Measurements from ENCODE around the gene MARVELD1.
"Not testable (repeated sequence)": the region's sequence is repeated elsewhere in the genome, so short reads cannot be mapped to it uniquely, and the experiment has no call there.

MARVELD1 gene

DNA sequence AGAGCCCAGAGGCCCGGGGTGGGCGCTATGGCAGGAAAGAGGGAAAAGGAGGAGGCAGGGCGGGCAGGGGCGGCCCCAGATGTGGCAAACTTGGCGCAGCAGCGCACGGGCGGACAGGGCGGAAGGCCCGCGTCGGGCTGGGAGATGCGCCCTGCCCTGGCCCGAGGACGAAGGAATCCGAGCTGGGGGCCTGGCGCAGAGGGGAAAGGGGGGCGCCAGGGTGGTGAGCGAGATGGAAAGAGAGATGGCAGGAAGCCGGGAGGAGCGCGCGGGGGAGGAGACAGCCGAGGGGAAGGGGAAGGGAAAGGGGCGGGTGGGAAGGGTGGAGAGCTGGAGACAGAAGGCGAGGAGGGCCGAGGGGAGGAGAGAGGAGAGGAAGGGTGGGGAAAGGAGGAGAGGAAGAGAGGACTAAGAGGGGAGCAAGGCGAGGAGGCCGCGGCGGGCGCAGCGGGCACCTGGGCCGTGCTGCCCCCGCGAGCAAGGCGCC is at the start of gene MARVELD1:
Gene MARVELD1, plus strand, starts transcription at position 392 of the 487 bp plus-strand sequence. CDS start 147 bp downstream, outside the sequence.
- DNase-seq (ENCODE audit: low read depth), result no peak

DNA sequence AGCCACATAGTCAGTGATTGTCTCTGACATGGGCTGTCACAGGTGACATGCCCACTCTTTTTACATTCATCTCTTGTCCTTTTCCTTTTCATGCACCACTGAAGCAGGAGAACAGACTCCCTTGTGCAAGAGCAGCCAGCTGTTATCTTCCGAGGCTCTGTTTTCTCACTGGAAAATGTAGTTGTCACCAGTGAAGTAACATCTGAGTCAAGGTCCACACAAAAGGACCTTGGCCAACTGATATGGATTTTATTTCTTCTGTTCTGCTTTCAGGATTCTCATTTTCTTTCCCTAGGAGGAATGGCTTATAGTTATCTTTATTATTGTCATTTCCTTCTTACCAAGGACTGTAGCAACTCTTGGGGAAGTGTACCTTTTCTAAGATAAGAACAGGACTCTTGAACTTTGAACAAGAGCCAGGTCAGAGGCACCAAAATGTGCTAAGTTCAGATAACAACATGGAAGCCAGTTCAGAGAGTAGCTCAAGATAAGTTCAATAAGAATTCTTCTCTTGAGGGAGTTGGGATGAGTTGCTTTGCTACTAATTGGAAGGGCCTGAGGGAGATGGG is 49.2 kb upstream of the MARVELD1 start:
- no peak for DNase-seq (ENCODE audit: low read depth)

DNA sequence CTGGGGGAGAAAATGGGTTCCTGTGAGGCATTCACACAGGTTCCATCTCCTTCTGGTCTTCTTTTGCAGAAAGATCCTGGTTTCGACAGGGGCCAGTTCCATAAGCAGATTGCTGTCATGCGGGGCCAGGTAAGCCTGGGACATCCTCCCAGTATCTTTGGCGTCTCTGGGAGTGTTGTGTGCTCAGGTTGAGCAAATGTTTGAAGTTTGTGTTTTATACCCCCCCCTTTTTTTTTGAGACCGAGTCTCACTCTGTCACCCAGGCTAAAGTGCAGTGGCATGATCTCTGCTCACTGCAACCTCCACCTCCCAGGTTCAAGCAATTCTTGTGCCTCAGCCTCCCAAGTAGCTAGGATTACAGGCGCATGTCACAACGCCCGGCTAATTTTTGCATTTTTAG is 46.5 kb upstream of the MARVELD1 start:
- DNase-seq (ENCODE audit: low read depth), result no peak

DNA sequence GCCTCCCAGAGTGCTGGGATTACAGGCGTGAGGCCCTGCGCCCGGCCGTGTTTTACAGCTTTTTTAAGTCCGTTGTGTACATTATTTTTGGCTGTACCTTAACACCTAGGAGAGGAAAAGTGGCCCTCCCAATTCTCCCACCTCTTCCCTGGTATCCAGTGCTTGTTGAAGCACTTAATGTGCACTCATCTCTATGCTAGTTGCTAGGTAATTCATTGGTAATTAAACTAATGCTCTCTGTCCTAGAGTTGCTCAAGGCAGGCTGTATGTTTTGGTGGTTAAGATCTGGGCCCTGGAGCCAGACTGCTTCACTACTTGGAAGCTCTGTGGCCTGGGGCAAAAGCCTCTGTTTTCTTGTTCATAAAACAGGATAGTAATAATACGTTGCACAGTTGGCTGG is 46.1 kb upstream of the MARVELD1 start:
- no peak for DNase-seq (ENCODE audit: low read depth)

DNA sequence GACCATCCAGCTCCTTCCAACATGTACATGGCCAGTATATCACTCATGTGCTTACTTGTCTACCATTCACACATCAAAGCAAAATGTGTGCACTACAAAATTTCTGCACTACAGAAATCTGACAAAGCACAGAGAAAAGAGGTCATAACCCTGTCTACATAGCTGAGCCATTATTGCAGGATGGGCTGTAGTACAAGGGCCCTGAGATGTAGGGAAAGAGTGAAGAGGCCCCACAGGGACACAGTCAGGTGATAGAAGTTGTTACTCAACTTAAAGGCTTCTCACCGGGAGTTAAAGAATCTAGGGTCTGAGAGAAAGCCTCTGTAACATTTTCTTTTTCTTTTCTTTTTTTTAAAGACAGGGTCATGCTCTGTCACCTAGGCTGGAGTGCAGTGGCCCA is 44.0 kb upstream of the MARVELD1 start:
- no peak for DNase-seq (ENCODE audit: low read depth)

DNA sequence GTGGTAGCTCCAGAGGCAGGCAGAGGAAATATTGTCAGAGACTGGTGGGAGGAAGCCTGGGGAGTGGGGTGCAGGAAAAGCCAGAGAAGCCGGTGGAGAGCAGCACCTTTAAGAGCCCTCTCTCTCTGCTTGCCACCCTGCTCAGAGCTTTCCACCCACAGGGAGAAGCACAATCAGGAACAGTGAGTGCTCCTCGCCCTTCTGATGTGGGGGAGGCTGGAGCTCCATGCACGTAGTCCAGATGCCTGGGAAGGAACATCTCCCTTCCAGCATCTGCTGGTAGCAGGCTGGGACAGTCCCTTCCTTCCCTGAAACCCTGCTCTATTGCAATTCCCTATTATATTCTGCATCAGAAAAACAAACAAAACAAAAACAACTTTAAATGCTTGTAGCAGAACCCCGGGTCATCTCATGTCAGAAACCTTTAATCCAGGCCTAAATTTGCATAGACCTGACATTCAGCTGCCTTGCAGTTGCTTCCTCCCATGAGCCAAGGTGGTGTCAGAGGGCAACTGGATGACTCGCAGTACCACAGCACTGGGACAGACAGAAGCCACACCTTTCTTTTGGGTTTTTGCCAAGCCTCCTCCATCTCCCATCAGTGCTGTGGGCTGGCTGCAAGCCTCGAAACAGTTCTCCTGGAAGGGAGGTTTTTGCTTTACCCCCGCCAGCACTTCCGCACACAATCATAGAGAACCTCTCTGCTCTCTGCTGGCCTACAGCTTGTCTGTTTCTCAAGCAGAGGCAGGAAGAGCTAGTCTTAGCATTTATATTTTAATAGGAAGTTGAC is 39.6 kb upstream of the MARVELD1 start:
- no peak for DNase-seq (ENCODE audit: low read depth)

DNA sequence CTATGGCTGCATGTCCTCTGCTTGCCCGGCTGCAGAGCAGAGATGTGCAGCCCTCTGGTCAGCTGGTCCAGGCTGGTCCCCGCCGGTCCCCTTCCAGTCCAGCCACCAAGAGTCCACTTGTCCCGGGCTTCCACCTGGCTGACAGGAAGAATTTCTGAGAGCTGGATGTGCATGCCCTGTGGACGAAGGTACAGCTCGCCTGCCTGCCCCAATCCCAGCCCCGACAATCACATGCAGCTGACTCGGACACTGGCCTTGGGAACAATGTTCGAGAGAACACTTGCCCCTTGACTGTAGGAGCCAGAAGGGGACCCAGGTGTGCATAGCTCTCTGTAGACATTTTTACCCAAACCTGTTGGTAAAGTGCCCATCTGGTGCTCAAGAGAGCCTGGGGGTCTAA is 38.3 kb upstream of the MARVELD1 start:
- no peak for DNase-seq (ENCODE audit: low read depth)

DNA sequence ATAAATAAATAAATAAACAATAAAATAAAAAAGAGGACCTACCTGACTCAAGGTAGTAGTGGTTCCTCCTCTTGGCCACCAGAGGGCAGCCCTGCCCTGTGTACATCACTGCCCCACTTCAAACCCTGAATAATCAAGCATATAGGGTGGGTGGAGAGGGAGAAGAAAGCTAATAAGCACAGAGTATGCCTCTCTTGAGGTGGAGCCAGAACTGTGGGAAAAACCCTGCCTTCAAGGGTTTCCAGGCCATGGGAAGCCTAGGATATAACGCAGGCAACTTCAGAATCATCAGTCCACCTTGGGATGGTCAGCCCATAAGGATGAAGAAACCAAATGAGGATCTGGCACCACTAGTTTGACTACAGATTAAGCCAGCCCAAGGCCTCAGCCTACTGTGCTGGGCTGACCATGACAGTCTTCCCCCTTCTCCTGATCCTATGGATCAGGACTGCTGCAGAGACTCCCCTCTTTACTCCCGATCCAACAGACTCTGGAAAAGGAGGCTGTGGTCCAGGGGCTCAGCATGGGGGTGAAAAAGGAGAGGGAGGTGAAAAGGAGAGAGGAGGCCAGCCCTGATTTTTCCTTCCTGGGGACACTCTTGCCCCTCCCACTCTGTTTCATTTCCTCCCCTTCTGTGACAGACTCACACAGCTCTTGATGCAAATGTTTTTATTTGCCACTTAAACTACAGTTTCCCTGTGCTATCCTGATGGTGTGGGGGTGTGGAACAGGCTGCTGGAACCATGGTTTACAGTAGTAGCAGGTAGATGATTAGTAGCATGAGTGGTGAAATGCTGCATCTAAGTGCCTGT is 36.6 kb upstream of the MARVELD1 start:
- peak; percentile 15 for DNase-seq (ENCODE audit: low read depth)

DNA sequence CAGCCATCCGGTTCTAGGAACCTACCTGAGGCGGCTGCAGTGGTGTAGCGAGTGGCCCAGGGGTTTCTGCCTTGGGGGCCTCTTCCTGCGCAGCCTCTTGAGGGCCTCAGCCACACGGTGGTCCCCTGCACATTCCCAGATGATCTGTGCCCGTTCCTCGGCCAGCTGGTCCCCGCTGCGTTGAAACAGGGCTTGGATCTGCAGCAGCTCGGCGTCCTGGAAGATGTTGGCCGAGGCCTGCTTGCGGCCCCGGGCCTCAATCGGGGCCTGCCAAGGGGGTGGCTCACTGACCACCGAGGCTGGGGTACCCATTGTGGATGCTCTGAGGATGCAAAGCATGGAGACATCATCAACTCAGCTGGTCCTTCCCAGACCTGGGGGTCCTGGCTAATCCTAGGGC is 33.9 kb upstream of the MARVELD1 start:
- DNase-seq (ENCODE audit: low read depth), result no peak

DNA sequence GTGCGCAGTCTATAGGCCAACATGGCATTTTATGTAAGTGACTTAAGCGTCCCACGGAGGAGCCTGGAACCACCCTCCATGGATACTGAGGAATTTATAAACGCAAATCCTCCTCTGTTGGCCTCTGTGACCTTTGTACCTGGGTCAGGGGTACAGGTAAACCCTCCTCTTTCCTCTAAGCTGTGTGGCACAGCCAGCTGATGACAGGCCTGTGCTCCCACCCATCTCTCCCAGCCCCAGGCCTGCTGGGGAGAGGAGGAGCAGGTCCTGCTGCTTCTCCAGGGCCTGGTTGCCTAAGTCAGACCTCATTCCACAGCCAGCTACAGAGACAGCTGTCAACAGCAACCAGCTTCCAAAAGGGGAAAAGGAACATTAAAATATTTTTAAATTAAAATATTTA is 31.5 kb upstream of the MARVELD1 start:
- no peak for DNase-seq (ENCODE audit: low read depth)

DNA sequence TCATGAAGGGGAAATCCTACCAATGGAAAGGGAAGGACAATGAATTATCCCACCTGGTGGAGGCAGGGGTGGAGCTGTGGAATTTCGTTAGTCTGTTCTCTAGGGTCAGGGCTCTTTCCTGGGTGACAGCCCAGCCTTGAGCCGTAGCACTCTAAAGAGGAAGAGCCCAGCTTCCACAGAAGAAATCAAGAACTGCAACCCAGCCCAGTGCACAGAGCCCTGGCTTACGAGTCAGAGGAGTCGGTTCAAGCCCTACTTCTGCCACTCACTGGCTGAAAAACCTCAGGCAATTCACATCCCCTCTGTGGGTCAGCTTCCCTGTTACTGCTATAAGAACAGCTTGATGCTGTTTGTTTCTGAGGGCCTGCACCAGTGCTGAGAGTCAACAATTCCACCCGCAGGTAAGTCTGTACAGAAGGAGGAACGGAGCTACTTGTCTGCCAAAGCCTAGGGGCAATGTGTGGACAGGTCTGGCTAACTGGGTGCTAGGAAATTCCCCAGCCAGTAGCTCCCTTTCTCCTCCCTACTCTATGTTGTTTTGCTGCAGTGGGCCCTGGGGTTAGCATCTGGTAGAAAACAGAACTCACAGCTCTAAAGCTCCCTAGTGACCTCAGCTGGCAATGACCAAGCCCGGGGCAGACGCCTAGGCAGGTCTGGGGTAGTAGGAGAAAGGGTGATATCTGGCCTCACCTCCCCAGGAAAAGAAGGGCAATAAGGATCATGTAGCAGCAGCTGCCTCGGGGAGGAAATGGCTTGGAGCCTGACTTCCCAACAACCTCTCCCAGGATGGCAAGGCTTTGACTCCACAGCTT is 29.8 kb upstream of the MARVELD1 start:
- DNase-seq (ENCODE audit: low read depth), result no peak

DNA sequence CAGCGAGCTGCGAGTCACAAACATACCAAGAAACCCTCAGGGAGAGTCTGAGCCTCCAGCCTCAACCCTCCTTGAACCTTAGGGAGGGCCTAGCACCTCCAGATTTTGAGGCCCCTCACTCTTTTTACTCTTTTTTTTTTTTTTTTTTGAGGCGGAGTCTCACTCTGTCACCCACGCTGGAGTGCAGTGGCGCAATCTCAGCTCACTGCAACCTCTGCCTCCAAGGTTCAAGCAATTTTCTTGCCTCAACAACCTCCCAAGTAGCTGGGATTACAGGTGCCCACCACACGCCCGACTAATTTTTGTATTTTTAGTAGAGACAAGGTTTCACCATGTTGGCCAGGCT is 29.2 kb upstream of the MARVELD1 start:
- not testable (repeated sequence) for DNase-seq (ENCODE audit: low read depth)

DNA sequence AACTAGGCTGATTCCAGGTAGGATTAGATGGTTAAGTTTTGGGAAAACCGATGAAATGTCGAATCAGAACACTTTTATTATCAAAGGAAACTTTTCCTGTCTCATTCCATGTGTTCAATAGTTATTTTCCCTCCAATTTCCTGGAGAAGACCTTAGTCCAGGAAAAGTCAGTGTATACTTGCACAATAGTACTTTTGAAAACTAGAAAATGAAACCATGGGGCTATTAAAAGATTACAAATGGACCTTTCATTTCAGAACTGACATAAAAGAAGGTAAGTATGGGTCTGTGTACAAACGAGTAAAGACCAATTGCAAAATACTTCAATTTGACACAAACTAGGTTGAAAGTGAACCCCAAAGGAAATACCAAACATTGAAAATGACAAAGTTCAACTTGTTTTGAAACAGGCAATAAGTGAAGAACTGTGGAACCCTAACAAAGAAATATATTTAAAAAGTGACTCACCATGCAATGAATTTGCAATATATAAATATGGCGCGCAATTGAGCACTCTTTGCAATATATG is 28.6 kb upstream of the MARVELD1 start:
- no peak for DNase-seq (ENCODE audit: low read depth)

DNA sequence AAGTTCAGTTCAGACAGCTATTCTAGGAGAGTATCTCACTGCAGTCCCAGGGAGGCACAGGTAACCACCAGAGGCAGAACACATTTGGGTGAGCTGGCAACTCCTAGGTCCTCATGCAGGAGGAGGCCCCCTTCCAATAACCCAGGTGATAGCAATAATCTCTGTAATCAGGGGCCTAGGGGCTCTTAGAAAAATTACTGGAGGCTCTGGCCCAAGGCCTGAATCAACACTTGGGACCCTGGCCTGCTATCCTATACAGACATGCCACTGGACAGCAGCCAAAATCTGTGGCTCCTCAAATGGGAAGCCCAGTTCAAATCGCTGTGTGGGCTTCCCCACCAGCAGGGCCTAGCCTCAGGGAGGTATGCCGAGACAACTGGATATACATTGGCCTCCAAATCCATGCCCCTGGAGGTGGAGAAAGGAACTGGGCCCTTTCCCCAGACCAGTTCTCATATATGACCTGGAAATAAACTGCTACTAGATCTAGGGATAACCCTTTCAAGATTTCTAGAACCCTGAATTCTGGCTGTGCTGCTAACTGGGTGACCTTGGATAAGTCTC is 28.1 kb upstream of the MARVELD1 start:
- no peak for DNase-seq (ENCODE audit: low read depth)

DNA sequence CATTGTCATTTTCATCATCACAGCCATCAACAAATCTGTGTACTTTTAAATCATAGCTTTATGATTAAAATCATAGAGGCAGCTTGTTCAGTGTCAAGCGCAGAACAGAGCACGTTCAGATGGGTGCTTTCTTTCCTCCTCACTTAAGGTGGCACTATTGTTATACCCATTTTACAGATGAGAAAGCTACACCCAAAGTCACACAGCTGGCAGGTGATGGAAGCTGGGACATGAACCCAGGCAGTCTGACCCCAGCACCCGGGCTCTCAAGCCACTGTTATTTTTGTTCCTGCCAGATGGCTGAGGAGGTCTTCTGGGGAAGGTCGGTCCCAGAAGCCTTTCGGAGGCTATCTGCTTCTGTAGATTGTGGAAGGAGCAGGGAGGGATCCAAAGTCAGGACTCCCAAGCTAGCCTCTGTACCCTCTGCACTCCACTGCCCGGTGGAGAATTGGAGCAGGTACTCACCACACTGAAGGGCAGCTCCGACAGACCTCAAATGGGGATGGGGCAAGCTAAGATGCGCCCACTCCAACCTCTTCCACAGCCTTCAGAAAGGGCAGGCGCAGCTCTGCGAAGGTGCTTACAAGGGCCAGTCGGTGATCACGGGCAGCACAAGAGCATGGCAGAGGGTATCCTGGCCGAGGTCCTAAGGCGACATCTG is 27.1 kb upstream of the MARVELD1 start:
- DNase-seq (ENCODE audit: low read depth), result no peak

DNA sequence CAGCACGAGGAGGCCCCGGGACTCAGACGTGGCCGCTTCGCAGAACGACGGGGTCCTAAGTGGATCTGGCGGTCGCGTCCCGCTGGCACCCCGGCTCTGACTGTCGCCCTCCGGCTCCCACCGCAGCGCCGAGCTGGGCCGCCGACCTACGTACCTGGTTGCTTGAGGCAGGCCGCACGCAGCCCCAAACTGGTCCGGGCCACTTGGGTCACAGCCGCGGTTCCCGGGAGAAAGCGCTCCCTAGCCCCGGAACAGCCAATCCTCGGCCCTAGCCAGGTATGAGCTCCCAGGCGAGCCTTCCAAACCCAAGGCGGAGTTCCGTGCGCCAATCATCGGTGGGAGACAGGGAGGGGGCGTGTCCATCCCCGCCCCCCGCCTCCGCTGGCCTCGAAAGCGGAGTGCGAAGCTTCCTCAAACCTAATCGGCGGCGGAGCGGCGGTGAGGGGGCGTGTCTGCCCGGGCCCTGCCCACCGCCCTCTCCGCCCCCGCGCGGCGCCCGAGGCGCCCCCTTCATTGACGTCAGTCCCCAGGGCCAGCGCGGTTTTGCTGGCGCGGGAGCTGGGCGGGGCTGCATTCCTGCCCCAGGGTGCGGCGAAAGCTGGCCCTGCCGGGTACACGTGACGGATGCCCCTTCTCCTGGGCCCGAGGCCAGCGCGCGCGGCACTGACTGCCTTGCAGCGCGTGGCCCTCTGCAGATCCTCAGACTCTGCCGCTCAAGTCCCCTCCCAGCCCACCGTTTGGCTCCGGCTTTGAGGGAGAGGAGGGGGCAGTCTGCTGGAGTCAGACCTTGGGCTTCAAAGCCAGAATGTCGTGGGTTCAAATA is 26.4 kb upstream of the MARVELD1 start, which contains the start of gene AVPI1:
Gene AVPI1, minus strand, starts transcription at position 280 of the 823 bp plus-strand sequence. CDS start 7,336 bp downstream, outside the sequence.
- DNase-seq (ENCODE audit: low read depth), result peak; percentile 92

DNA sequence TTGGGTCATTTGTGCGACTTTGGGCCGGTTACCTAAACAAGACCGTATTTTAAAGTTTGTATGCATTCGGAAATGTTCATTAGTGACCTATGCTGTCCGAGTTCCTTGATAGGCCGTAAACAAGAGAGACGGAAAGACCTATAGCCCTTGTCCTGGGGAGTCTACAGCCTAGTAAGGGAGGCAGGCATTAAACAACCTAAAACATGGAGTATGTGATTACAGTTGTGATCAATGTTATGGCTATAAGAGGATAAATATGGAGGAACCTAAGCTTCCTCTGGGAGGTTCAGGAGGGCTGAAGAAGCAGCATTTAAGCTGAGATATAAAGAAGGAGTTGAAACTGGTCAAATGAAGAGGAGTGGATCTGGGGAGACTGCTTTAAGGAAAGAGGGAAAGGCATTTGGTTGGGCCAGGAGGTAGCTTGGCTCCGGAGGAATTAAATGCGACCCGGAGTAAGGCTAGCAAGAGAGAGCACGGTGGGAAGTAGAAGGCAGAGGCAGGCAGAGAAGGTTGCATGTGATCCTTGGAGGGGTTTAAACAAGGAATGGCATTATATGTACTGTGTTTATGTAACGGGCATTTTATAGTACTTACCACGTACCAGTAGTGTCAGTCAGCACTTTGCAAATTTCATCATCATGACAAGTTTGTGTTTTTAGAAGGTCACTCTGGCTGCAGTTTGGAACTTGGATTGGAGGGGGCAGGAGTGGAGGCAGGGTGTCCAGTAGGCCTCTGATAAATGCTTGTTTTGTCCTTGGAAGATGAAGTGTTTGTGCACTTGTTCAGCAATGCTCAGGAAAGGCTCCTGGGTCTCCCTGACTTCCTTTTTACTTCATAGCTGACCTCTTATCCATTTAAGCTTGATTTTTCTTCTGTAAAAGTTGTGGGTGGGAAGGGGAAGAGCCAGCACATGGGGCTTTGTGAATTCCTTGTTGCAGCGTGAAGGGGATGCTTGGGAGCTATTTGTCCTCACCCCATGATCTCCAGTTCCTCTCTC is 25.4 kb upstream of the MARVELD1 start:
- DNase-seq (ENCODE audit: low read depth), result no peak

DNA sequence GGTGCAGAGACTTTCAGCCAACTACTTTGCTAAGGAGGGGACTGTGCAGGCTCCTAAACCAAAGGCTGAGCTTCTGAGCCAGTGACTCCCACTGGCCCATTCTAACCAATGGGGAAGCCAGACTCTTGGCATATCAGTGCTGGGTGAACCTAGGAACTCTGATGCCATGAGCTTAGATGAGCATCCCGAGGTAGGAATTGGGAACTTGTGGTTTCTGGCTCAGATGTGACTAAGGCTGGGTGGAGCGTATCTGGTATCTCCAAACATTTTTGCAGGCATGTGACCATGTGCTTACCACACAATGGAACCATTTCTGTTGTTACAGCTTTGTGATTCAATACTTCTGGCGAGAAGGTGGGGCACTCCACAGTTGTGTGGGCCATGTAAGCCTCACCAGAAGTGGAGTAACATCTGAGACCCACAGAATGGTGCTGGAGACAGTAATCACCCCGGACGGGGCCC is 23.9 kb upstream of the MARVELD1 start:
- no peak for DNase-seq (ENCODE audit: low read depth)
